ENCODE data around the gene KIT.

Gene KIT

GRCh38 chr4:54707406-54707805 is 49.6 kb downstream of the KIT start:
- DNase-seq (ENCODE audit: low read depth) = no peak

GRCh38 chr4:54708339-54709279 is 50.9 kb downstream of the KIT start:
- no peak for DNase-seq (ENCODE audit: low read depth)

- no peak for DNase-seq (ENCODE audit: low read depth)
Observed at GRCh38 chr4:54709400-54709799, 51.6 kb downstream of the KIT start.

- no peak for DNase-seq (ENCODE audit: low read depth)
Observed at GRCh38 chr4:54712206-54712605, 54.4 kb downstream of the KIT start.

GRCh38 chr4:54714631-54715030 is 56.9 kb downstream of the KIT start:
- no peak for DNase-seq (ENCODE audit: low read depth)

- no peak for DNase-seq (ENCODE audit: low read depth)
Observed at GRCh38 chr4:54716478-54717065, 58.8 kb downstream of the KIT start.

- DNase-seq (ENCODE audit: low read depth) = no peak
Observed at GRCh38 chr4:54717694-54718093, 59.9 kb downstream of the KIT start.

GRCh38 chr4:54719378-54719777 is 61.6 kb downstream of the KIT start:
- DNase-seq (ENCODE audit: low read depth) = no peak

GRCh38 chr4:54723220-54723619 is 65.5 kb downstream of the KIT start:
- no peak for DNase-seq (ENCODE audit: low read depth)

GRCh38 chr4:54723820-54724219 is 66.1 kb downstream of the KIT start:
- DNase-seq (ENCODE audit: low read depth) = no peak

- DNase-seq (ENCODE audit: low read depth) = no peak
Observed at GRCh38 chr4:54726907-54727306, 69.2 kb downstream of the KIT start.

GRCh38 chr4:54727346-54727745 is 69.6 kb downstream of the KIT start:
- DNase-seq (ENCODE audit: low read depth) = no peak

- no peak for DNase-seq (ENCODE audit: low read depth)
Observed at GRCh38 chr4:54728368-54728767, 70.6 kb downstream of the KIT start.

GRCh38 chr4:54729256-54729655 is 71.5 kb downstream of the KIT start:
- no peak for DNase-seq (ENCODE audit: low read depth)

- DNase-seq (ENCODE audit: low read depth) = no peak
Observed at GRCh38 chr4:54730581-54730980, 72.8 kb downstream of the KIT start.

- no peak for DNase-seq (ENCODE audit: low read depth)
Observed at GRCh38 chr4:54731552-54731951, 73.8 kb downstream of the KIT start.

- no peak for DNase-seq (ENCODE audit: low read depth)
Observed at GRCh38 chr4:54731976-54732375, 74.2 kb downstream of the KIT start.

- no peak for DNase-seq (ENCODE audit: low read depth)
Observed at GRCh38 chr4:54737421-54737820, 79.7 kb downstream of the KIT start.

GRCh38 chr4:54741202-54741601 is 83.4 kb downstream of the KIT start:
- DNase-seq (ENCODE audit: low read depth) = no peak

GRCh38 chr4:54742636-54743399 is 85.1 kb downstream of the KIT start:
- DNase-seq (ENCODE audit: low read depth) = no peak

GRCh38 chr4:54743562-54743961 is 85.8 kb downstream of the KIT start:
- DNase-seq (ENCODE audit: low read depth) = no peak

- no peak for DNase-seq (ENCODE audit: low read depth)
Observed at GRCh38 chr4:54744487-54744886, 86.7 kb downstream of the KIT start.

All from ELR (cell line).